ENCODE results near the gene LCN9.

Gene LCN9

DNA sequence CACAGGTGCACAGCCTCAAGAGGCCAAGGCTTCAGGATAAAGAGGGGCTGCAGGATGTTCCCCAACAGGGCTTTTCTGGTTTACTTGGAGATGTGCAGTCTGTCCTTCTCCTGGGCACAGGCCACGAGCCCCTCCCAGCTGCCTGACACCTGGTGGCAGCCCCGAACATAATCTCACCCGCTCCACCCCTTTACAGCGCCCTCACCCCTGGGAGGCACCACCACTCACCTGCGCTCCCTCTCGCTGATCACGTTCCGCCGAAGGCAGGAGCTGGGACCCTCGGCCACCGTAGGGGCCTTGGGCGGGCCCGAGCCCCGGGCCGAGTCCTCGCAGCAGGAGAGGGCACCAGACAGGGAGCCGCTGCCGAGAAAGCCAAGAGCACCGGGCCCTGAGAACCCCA is 35.7 kb downstream of the LCN9 start:
- DNase-seq (ENCODE audit: low spot score): no peak

GRCh38 chr9:135699440-135699839 is 36.3 kb downstream of the LCN9 start, which contains the start of gene SOHLH1:
Gene SOHLH1, minus strand, starts transcription at chr9:135699481. Its CDS starts 14 bp downstream, at chr9:135699467.
- no peak for DNase-seq (ENCODE audit: low spot score)

- no peak for DNase-seq (ENCODE audit: low spot score)
Observed at GRCh38 chr9:135700525-135700924, 37.4 kb downstream of the LCN9 start.

DNA sequence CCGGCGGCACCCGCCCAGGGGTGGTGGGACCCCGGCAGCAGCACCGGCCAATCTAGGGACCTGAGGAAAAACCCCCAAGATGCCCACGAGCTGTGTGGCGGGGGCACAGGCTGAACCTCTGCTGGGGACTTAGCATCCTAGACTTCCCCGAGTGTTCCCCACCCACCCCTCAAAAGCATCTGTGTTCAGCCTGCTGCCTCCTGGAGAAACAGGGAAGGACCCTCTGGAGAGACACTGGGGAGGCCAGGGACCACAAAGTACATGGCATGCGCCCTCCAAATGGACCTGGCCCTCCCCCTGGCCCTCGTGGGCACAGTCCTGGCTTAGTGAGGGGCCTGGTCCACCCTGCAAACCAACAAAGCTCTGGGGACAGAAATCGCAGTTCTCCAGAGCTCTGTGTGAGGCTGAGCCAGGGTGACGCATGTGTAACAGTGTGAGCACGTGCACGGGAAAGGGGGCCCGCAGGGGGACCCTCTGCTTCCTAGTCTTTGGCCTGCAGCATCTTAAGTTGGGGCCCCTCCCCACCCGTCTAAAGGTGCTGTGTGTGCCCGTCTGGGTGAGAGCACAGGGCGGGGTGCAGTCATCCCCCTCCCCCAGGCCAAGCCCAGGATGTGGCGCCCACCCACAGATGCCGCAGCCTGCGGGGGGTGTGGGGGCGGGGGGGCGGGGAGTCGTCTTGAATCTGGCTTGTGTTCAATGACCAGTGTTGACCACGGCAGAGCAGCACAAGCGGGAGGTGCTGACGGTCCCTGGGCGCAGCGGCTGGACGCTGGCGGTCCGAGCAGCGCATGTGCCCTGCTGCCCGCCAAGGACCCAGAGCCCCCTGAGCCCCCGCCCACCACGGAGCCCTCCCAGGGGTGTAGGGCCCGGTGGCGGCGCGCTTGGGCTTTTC is 38.2 kb downstream of the LCN9 start:
- no peak for DNase-seq (ENCODE audit: low spot score)

DNA sequence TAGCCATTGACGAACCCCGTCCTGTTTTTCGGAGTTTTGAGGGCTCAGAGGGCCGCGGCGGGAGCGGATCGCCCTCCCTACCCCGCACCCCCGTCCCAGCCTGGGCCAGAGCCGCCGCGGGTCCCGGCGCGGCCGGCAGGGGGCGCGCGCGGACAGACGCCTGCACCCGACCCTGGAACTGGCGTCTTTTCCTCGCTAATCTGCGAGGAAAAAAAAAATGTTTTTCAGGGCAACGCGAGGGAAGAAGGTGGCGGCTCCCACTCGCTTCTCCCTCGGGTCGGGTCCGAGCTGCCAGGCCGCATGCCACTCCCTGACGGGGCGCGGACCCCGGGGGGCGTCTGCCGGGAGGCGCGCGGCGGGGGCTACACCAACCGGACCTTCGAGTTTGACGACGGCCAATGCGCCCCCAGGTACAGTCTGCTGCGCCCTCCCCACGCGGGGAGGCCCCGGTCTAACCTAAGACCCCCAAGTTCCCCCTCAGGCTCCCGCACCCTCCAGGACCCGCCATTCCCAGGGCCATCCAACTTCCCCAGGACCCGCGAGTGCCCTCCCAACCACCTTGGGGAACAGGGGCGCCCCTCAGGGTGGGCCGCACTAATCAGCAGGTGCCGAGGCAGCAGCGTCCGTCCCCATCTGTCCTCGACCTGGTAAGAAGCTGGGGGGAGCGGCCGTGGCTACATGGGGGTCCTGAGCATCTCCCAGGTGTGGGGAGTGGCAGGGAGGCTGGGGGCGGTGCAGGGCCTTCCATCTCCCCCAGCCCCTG is 39.0 kb downstream of the LCN9 start, which contains the start of gene KCNT1:
Gene KCNT1 (plus strand): TSS at position 227 of the 763 bp plus-strand sequence. CDS start 74 bp downstream, at position 301.
- peak; percentile 99 for DNase-seq (ENCODE audit: low spot score)

DNA sequence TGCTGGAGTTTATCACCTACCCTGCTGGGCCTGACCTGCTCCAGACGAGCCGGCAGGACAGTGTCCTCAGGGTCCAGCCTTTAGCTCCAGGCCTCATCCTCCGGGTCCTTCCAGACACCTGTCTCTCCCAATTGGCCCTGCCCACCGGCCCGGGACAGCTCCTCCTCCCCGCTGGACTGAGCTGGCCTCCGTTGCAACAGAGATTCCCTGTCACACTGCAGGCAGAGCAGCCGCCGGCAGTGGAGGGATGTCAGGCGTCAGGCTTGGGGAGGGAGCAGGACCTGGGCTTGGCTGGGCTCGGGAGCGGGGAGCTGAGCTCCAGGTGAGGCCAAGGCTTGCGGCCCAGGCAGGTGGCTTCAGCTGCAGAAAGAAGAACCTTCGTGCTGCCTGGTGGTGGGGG is 40.6 kb downstream of the LCN9 start:
- DNase-seq (ENCODE audit: low spot score): peak; percentile 75

DNA sequence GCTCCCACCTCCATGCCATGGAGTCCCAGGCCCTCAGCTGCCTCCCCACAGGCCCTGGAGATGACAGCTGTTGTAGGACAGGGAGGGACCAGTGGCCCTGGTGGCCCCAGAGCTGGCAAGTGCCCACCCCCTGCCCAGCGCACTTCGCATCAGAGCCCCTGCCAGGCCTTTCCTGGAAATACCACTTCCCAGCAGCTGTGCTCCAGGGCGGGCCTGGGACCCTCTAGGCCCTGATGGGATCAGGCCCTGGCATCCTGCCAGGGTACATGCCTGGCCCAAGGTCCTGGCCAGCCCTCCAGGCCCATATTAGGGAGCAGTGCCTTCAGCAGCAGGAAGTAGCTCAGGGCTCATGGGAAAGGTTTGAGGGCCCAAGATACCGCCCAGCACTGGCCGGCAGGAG is 41.4 kb downstream of the LCN9 start:
- no peak for DNase-seq (ENCODE audit: low spot score)

DNA sequence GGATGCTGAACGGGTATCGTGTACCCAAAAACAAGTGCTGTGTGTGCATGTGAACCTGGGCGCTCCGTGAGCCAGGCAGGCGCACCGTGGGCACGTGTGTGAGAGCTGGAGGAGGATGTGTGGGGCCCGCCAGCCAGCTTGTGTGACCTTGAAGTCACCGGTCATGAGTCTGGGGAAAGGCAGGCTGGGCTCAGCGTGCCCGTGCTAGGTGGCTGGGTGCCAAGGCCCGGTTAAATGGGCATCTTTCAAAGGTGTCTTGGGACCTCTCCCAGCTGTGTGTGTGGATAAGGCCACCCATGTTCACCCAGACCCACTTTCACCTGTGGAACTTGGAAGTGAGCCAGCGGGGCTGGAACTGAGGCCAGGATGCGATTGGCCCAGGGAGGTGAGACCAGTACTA is 42.3 kb downstream of the LCN9 start:
- DNase-seq (ENCODE audit: low spot score): no peak

- DNase-seq (ENCODE audit: low spot score): no peak
Observed at GRCh38 chr9:135706288-135706687, 43.2 kb downstream of the LCN9 start.

- DNase-seq (ENCODE audit: low spot score): no peak
Observed at GRCh38 chr9:135707252-135708138, 44.4 kb downstream of the LCN9 start.

- no peak for DNase-seq (ENCODE audit: low spot score)
Observed at GRCh38 chr9:135708164-135708563, 45.1 kb downstream of the LCN9 start.

DNA sequence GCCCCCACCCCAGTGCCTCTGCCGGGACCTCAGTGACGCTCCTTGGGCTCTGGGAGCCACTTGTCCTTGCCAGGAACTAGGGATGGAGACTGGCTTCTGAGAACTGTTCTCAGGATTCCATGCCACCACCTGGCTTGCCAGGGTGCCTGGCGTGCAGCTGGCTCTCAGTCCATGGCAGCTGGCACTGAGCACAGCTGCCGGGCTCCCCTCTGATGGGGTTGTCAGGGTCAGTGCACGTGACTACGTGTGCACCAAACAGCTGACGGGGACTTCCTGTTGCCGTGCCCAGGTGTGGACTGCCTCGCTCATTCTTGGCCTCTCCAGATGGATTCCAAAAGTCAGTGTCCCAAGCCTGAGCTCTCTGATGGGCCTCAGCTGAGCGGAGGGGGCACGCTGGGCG is 48.3 kb downstream of the LCN9 start:
- DNase-seq (ENCODE audit: low spot score): no peak

DNA sequence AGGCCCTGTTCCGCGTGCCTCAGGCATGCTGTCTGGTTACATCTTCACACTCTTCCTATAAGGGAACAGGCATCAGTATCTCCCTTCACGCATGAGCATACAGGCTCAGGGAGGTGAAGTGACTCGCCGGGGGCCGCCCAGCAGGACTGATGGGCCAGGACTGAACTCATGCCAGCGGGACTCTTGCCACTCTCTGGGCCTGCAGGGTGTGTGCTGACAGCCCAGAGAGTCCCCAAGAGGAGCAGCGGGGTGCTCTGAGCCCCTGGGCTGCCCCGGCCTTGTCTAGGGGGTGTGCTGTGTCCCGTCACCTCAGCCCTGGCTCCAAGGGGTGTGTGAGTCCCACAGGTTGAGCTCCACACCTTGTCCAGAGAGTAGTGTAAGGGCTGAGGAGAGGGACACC is 48.8 kb downstream of the LCN9 start:
- DNase-seq (ENCODE audit: low spot score): no peak

- no peak for DNase-seq (ENCODE audit: low spot score)
Observed at GRCh38 chr9:135712613-135713295, 49.6 kb downstream of the LCN9 start.

GRCh38 chr9:135714242-135715055 is 51.3 kb downstream of the LCN9 start:
- DNase-seq (ENCODE audit: low spot score): peak; percentile 91

DNA sequence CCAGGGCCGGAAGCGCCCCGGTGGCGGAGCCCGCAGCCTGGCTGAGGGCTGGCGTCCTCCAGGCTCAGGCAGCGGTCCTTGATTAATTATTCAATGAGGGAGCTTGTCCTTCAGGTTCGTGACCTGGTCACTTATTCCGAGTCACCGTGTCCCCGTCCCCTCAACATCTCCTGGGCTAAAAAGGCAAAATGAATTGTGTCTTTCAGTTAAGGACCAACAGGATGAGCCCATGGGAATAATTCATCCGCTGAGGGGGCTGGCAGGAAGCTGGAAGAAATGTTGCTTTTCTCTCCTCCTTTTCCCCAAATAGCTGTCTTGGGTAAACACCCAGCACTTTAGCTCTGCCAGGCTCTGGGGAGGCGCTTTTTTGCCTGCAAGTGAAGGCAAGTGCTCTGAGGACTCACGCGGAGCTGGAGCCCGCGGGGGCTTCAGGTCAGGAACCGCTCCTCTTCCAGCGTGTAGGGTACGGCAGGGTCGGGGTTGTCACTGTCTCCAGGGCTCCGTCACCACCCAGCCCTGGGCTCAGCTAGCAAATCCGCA is 52.0 kb downstream of the LCN9 start:
- DNase-seq (ENCODE audit: low spot score): no peak

DNA sequence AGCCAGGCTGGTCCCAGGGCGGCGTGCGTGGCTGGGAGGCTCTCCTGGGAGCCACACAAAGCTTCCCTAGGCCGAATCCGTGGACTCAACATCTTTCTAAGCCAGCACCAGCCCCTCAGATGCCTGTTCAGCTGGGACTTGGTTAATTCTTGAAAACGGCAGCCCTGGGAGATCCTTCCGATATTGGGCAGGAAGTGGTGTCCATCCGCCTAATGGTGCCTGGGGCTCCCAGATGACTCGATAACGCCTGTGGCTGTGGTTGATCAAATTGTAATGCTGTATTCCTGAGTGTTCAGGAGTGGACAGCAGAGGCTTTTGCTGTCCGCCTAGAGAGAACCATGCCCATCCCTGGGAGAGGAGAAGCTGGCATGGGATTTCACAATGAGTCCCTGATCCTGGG is 52.9 kb downstream of the LCN9 start:
- no peak for DNase-seq (ENCODE audit: low spot score)

Data from iPS-NIHi11 (cell line).